K562 (cell line): ENCODE results near the gene SIT1. TPM values are rescaled to one million over a fixed set of nuclear protein-coding genes. Genes with fewer than 3 reads are reported as not detected.

Experiments used
- BACH1 ChIP-seq: fragments of 200-800 bp; sonication (Bioruptor generic); IDR thresholded peaks from 2 replicates; pipeline ENCODE4 v1.6.1; 2016; ENCODE audit warnings: missing genetic modification characterization, missing compliant biosample characterization
- CREB1 ChIP-seq, 2 experiments: sonication (generic) in 1 of 2; formaldehyde crosslinking in 1 of 2; IDR thresholded peaks; 2 replicates each; pipeline versions ENCODE4 v1.6.1 to v1.8.0; 2012 to 2022; ENCODE audit warnings: inconsistent platforms in 1 of 2, mild to moderate bottlenecking in 1 of 2, missing genetic modification reagents in 1 of 2, moderate library complexity in 1 of 2
- KDM1A ChIP-seq, 2 experiments: fragments of 450-650 bp; IDR thresholded peaks; 2 replicates each; pipeline ENCODE4 v1.6.1; 2016; ENCODE audit warnings: mild to moderate bottlenecking in 2 of 2
- RBM15 ChIP-seq: fragments of 200-400 bp; formaldehyde crosslinking; IDR thresholded peaks from 2 replicates; pipeline ENCODE4 v1.6.1; 2018; ENCODE audit warnings: mild to moderate bottlenecking, low read length, moderate library complexity; ENCODE audit not compliant: insufficient read depth
- ZBTB40 ChIP-seq, 2 experiments: fragments of 450-650 bp in 1 of 2; sonication (generic) in 1 of 2; formaldehyde crosslinking in 1 of 2; IDR thresholded peaks; 2 replicates each; pipeline versions ENCODE4 v1.7.1 to v1.9.0; 2016 to 2022; ENCODE audit warnings: inconsistent platforms in 1 of 2, mild to moderate bottlenecking in 1 of 2, missing genetic modification reagents in 1 of 2
- ZFP91 ChIP-seq: sonication (generic); formaldehyde crosslinking; IDR thresholded peaks from 2 replicates; pipeline ENCODE4 v1.8.0; 2022; ENCODE audit warnings: mild to moderate bottlenecking, missing genetic modification reagents
- ZNF75A ChIP-seq: fragments of 450-650 bp; formaldehyde crosslinking; IDR thresholded peaks from 2 replicates; pipeline ENCODE4 v1.4.0; 2020; ENCODE audit warnings: mild to moderate bottlenecking
- polyA plus RNA-seq, 8 experiments: library from polyadenylated mRNA; depleted of rRNA in 4 of 8; stranded (reverse) in 5 of 8; unstranded in 3 of 8; fragments of >200 nt; fragmentation: Nextera tagmentation in 2 of 8; fragmentation: Illumina TruSeq in 1 of 8; extraction: Ambion mirVana in 2 of 8; extraction: Trizol in 1 of 8; gene quantifications; 2 replicates each; pipeline versions ENCODE4 v1.2.1 to v1.2.3, GENCODE V29; 2011 to 2014; ENCODE audit warnings: inconsistent platforms in 1 of 8, missing spikeins in 1 of 8
- total RNA-seq, 7 experiments: library from RNA; depleted of rRNA in 6 of 7; stranded (reverse); fragments of >200 nt in 6 of 7; fragmentation: Illumina TruSeq in 2 of 7; extraction: Trizol in 2 of 7; gene quantifications; 2 replicates each; pipeline versions ENCODE4 v1.2.1 to v1.2.3, GENCODE V29; 2011 to 2021; ENCODE audit warnings: low replicate concordance in 1 of 7

Gene SIT1
- total and polyA plus RNA-seq, 9 of the 15 experiments (the other 6 are each of a cell fraction or from before 2014, with no cell fraction given), result not detected

- TF ChIP-seq ZBTB40 (IDR thresholded peaks at IDR 0.05) (no peak), ZBTB40 (CRISPR knock-in tag; IDR thresholded peaks at IDR 0.05) (no peak), CREB1 (IDR thresholded peaks at IDR 0.05) (no peak), CREB1 (CRISPR knock-in tag; IDR thresholded peaks at IDR 0.05) (no peak), KDM1A (IDR thresholded peaks at IDR 0.05) (no peak), ZFP91 (no peak), BACH1 (no peak), RBM15 (no peak), ZNF75A (no peak)
These were observed 29.1 kb upstream of the SIT1 start (continued) for GRCh38 chr9:35679766-35680330.
